Measurements from ENCODE around the gene PEX6. TPM values are rescaled to one million over a fixed set of nuclear protein-coding genes. Genes with fewer than 3 reads are reported as not detected.

The PEX6 gene
- total RNA-seq, 4 donors from 2014 or later = 23.7 to 39.9 (median 28.4) TPM

DNA sequence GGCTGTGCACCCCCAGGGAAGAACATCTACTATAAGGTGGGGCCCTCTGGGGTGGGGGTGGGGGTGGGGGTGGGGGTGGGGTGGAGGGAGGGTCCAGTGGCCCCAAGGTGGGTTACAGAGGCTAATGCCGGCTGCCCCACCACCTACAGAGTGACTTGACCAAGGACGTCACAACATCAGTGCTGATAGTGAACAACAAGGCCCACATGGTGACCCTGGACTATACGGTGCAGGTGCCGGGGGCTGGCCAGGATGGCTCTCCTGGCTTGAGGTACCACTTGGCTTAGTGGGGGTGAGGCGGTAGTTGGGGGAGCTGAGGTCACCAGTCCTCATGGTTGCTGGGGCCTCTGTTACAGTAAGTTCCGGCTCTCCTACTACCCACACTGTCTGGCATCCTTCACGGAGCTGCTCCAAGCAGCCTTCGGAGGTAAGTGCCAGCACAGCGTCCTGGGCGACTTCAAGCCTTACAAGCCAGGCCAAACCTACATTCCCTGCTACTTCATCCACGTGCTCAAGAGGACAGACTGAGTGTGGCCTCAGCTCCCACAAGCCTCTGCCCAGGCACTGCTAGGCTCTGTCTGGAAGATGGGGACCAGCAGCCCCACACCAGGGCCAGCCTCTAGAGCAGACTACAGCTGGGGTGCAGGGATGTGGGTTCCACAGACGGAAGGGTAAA, 15.7 kb downstream of the PEX6 start:
- Histone ChIP-seq H3K27ac (no peak overlapping the region), H3K27me3 (no peaks in the 10 kb centered on the region), H3K4me1 (peaks cover 5 to 16% of the 10 kb centered on the region in 2 donors), H3K9me3 (no peaks in the 10 kb centered on the region), H3K4me3 (replicated peaks in 1 of 3) (no peak overlapping the region), H3K36me3 (peaks cover 10 to 12% of the 10 kb centered on the region in 2 donors)
- WGBS, 2 donors = 83 to 90% methylated on average over 2 to 9 of the region's 12 CpGs
- no peak for DNase-seq
- TF ChIP-seq POLR2A (IDR thresholded peaks at IDR 0.05) = no peak
- TF ChIP-seq, protein P1, sequence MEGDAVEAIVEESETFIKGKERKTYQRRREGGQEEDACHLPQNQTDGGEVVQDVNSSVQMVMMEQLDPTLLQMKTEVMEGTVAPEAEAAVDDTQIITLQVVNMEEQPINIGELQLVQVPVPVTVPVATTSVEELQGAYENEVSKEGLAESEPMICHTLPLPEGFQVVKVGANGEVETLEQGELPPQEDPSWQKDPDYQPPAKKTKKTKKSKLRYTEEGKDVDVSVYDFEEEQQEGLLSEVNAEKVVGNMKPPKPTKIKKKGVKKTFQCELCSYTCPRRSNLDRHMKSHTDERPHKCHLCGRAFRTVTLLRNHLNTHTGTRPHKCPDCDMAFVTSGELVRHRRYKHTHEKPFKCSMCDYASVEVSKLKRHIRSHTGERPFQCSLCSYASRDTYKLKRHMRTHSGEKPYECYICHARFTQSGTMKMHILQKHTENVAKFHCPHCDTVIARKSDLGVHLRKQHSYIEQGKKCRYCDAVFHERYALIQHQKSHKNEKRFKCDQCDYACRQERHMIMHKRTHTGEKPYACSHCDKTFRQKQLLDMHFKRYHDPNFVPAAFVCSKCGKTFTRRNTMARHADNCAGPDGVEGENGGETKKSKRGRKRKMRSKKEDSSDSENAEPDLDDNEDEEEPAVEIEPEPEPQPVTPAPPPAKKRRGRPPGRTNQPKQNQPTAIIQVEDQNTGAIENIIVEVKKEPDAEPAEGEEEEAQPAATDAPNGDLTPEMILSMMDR (IDR thresholded peaks at IDR 0.05) = no peak
- intact Hi-C loops (cut with DNase I) = no loop called here

- TF ChIP-seq, protein P1 (IDR thresholded peaks at IDR 0.05) = no peak
- no peak for TF ChIP-seq POLR2A (IDR thresholded peaks at IDR 0.05)
- H3K36me3 ChIP-seq = peaks cover 10 to 12% of the 10 kb centered on the region in 2 donors
- intact Hi-C loops (cut with DNase I) = no loop called here
Measured at GRCh38 chr6:42962502-42963178, 16.3 kb downstream of the PEX6 start.

GRCh38 chr6:42962096-42962495, 16.9 kb downstream of the PEX6 start:
- no peak for TF ChIP-seq POLR2A (IDR thresholded peaks at IDR 0.05)
- TF ChIP-seq, protein P1 (IDR thresholded peaks at IDR 0.05) = no peak
- 81 to 89% methylated on average over 12 of the region's 12 CpGs for WGBS, 2 donors

More at GRCh38 chr6:42962502-42963178, 16.3 kb downstream of the PEX6 start:
- Histone ChIP-seq H3K9me3 (no peaks in the 10 kb centered on the region), H3K4me3 (replicated peaks in 1 of 3) (no peak overlapping the region), H3K27me3 (no peaks in the 10 kb centered on the region), H3K4me1 (peaks cover 5 to 16% of the 10 kb centered on the region in 2 donors), H3K27ac (no peak overlapping the region)
- WGBS, 2 donors = 94 to 96% methylated on average over 13 of the region's 13 CpGs
- DNase-seq = no peak

GRCh38 chr6:42961020-42961470, 17.9 kb downstream of the PEX6 start:
- peaks cover 6% of the 10 kb centered on the region in 2 donors for H3K36me3 ChIP-seq
- intact Hi-C loops (cut with DNase I) = no loop called here

More at GRCh38 chr6:42962096-42962495, 16.9 kb downstream of the PEX6 start:
- H3K27me3 ChIP-seq = no peaks in the 10 kb centered on the region
- peaks cover 5 to 16% of the 10 kb centered on the region in 2 donors for H3K4me1 ChIP-seq
- H3K4me3 ChIP-seq (replicated peaks in 1 of 3) = no peak overlapping the region
- intact Hi-C loops (cut with DNase I) = no loop called here
- no peak for DNase-seq
- H3K36me3 ChIP-seq = peaks cover 7 to 10% of the 10 kb centered on the region in 2 donors
- H3K9me3 ChIP-seq = no peaks in the 10 kb centered on the region
- H3K27ac ChIP-seq = no peak overlapping the region

More at GRCh38 chr6:42961020-42961470, 17.9 kb downstream of the PEX6 start:
- H3K27ac ChIP-seq = no peak overlapping the region
- TF ChIP-seq POLR2A (IDR thresholded peaks at IDR 0.05) = no peak
- TF ChIP-seq, protein P1 (IDR thresholded peaks at IDR 0.05) = no peak
- DNase-seq = no peak
- WGBS, 2 donors = 37 to 41% methylated on average over 11 to 12 of the region's 15 CpGs
- no peaks in the 10 kb centered on the region for H3K27me3 ChIP-seq
- no peaks in the 10 kb centered on the region for H3K9me3 ChIP-seq
- H3K4me3 ChIP-seq (replicated peaks in 1 of 3) = peak overlapping the region; percentile 0 to 53 (median 37)
- peaks cover 5 to 16% of the 10 kb centered on the region in 2 donors for H3K4me1 ChIP-seq
